SU-DHL-6 (cell line): ENCODE results near the gene PRPF8.

Experiments
- CTCF ChIP-seq: fragments of 200-600 bp; sonication (generic); IDR thresholded peaks from one replicate; pipeline ENCODE4 v1.5.1; 2017; ENCODE audit warnings: antibody characterized with exemption, mild to moderate bottlenecking, low read length, moderate library complexity; ENCODE audit not compliant: insufficient read depth, poor library complexity, severe bottlenecking
- EZH2phosphoT487 ChIP-seq: fragments of 200-600 bp; sonication (generic), shearing (Covaris generic); conservative IDR thresholded peaks from 2 replicates; pipeline ENCODE4 v1.6.1; 2018; ENCODE audit warnings: mild to moderate bottlenecking, antibody characterized with exemption, low read length, moderate library complexity, mixed read lengths

- TF ChIP-seq CTCF (no peak), EZH2phosphoT487 (no peak)
These were observed 73.0 kb downstream of the PRPF8 start for GRCh38 chr17:1611715-1612114.
